SJSA1 (cell line): Measurements from ENCODE around the gene SLC6A2. TPM values are rescaled to one million over a fixed set of nuclear protein-coding genes. Genes with fewer than 3 reads are reported as not detected.

Experiments
- total RNA-seq: library from RNA; depleted of rRNA; stranded (reverse); fragments of >200 nt; shearing (Covaris generic); gene quantifications from 2 replicates; pipeline ENCODE4 v1.2.3, GENCODE V29; 2014; rRNA removed

SLC6A2 gene
- total RNA-seq, 1 experiment from 2014 or later: not detected

Other genes starting within 250 kb of the SLC6A2 start
- gene MMP2, start 176.8 kb upstream of the SLC6A2 start, total RNA-seq: 231 and 305 TPM in 2 replicates
- 0.47 TPM in 1 of 2 replicates, not detected in the other for gene LPCAT2, start 146.9 kb upstream of the SLC6A2 start, total RNA-seq
- not detected in 2 replicates for gene CAPNS2, start 89.3 kb upstream of the SLC6A2 start, total RNA-seq
- not detected in 2 replicates for gene CES1, start 177.1 kb downstream of the SLC6A2 start, total RNA-seq
- gene CES5A, start 219.4 kb downstream of the SLC6A2 start, total RNA-seq: not detected in 2 replicates